NCI-H2081 (cell line): ENCODE results near the gene MESD.
"Not testable (repeated sequence)": the region's sequence is repeated elsewhere in the genome, so short reads cannot be mapped to it uniquely, and the experiment has no call there.

Experiments used
- DNase-seq, 2 experiments: peaks; one replicate each; lab custom pipeline; 2025; lab: John Stamatoyannopoulos, UW

The MESD gene

GRCh38 chr15:80965454-80965853 lies 24.2 kb downstream of the MESD start:
- not testable (repeated sequence) for DNase-seq

- DNase-seq: no peak
Observed at GRCh38 chr15:80958818-80959495, 30.7 kb downstream of the MESD start.

GRCh38 chr15:80957976-80958375 lies 31.6 kb downstream of the MESD start:
- DNase-seq: no peak

- no peak for DNase-seq
Observed at GRCh38 chr15:80957556-80957955, 32.1 kb downstream of the MESD start.

- DNase-seq: not testable (repeated sequence)
Observed at GRCh38 chr15:80955571-80956452, 33.8 kb downstream of the MESD start.

GRCh38 chr15:80953953-80954778 lies 35.5 kb downstream of the MESD start:
- no peak for DNase-seq

GRCh38 chr15:80953001-80953952 lies 36.3 kb downstream of the MESD start:
- DNase-seq: no peak

GRCh38 chr15:80951941-80952340 lies 37.7 kb downstream of the MESD start:
- no peak for DNase-seq

GRCh38 chr15:80950291-80951078 lies 39.1 kb downstream of the MESD start:
- no peak for DNase-seq

- DNase-seq: no peak
Observed at GRCh38 chr15:80949756-80950155, 39.9 kb downstream of the MESD start.

- DNase-seq: no peak
Observed at GRCh38 chr15:80948651-80949292, 40.8 kb downstream of the MESD start.

- DNase-seq: no peak
Observed at GRCh38 chr15:80946576-80946975, 43.0 kb downstream of the MESD start.

GRCh38 chr15:80945605-80946004 lies 44.0 kb downstream of the MESD start:
- no peak for DNase-seq

GRCh38 chr15:80944818-80945217 lies 44.8 kb downstream of the MESD start:
- DNase-seq: no peak

GRCh38 chr15:80942746-80943565 lies 46.7 kb downstream of the MESD start:
- DNase-seq: no peak

- no peak for DNase-seq
Observed at GRCh38 chr15:80942266-80942665, 47.4 kb downstream of the MESD start.

GRCh38 chr15:80940851-80941250 lies 48.8 kb downstream of the MESD start:
- DNase-seq: no peak

GRCh38 chr15:80940331-80940730 lies 49.3 kb downstream of the MESD start:
- no peak for DNase-seq

- no peak for DNase-seq
Observed at GRCh38 chr15:80939216-80939615, 50.4 kb downstream of the MESD start.
